Stimulated activated naive CD8-positive, alpha-beta T cell treated with anti-CD3 and anti-CD28 coated beads, Interleukin-15, amount 100 ng/mL, for 72 hours (primary cell): ENCODE results near the gene TNIK.

Source experiments
- ATAC-seq: fragments of 150-1000 bp; cut with Tn5 transposase; 2 replicates; pipeline ENCODE4 v1.10.0; 2021; ENCODE audit warnings: mild to moderate bottlenecking, moderate library complexity
- DNase-seq, 2 donors: peaks; one replicate each; pipeline ENCODE4 v3.0.0; 2021 to 2022
- H3K27ac Mint-ChIP-seq, 2 donors: one replicate each; pipeline ENCODE4 v1.8.0; 2022; ENCODE audit warnings: mild to moderate bottlenecking in 2 of 2, mixed read lengths in 2 of 2, moderate library complexity in 2 of 2
- H3K27me3 Mint-ChIP-seq: one replicate; pipeline ENCODE4 v1.8.0; 2022; ENCODE audit warnings: mixed read lengths
- H3K4me1 Mint-ChIP-seq: one replicate; pipeline ENCODE4 v1.8.0; 2022; ENCODE audit warnings: mild to moderate bottlenecking, mixed read lengths
- H3K4me3 Mint-ChIP-seq, 2 donors: one replicate each; pipeline ENCODE4 v1.8.0; 2022; ENCODE audit warnings: mild to moderate bottlenecking in 2 of 2, mixed read lengths in 2 of 2, moderate library complexity in 1 of 2
- H3K9me3 Mint-ChIP-seq, 2 donors: one replicate each; pipeline ENCODE4 v1.8.0; 2022; ENCODE audit warnings: mixed read lengths in 2 of 2

TNIK gene

GRCh38 chr3:171362575-171362974 is 97.6 kb downstream of the TNIK start:
- ATAC-seq (no peak), DNase-seq (no peak)
- Mint-ChIP-seq H3K4me3 (no peak overlapping the region), H3K9me3 (no peaks in the 10 kb centered on the region), H3K27me3 (no peaks in the 10 kb centered on the region), H3K4me1 (peaks cover 35% of the 10 kb centered on the region), H3K27ac (no peak overlapping the region)

GRCh38 chr3:171358881-171359198 is 101.4 kb downstream of the TNIK start:
- Mint-ChIP-seq H3K4me1 (peaks cover 63% of the 10 kb centered on the region), H3K9me3 (no peaks in the 10 kb centered on the region), H3K27ac (no peak overlapping the region), H3K4me3 (no peak overlapping the region), H3K27me3 (no peaks in the 10 kb centered on the region)
- DNase-seq, result no peak
- no peak for ATAC-seq

GRCh38 chr3:171358181-171358880 is 101.9 kb downstream of the TNIK start:
- ATAC-seq (no peak), DNase-seq (no peak)
- H3K4me1 Mint-ChIP-seq, result peaks cover 63% of the 10 kb centered on the region
- H3K9me3 Mint-ChIP-seq, result no peaks in the 10 kb centered on the region
- H3K27me3 Mint-ChIP-seq, result no peaks in the 10 kb centered on the region
- H3K27ac Mint-ChIP-seq, result no peak overlapping the region
- no peak overlapping the region for H3K4me3 Mint-ChIP-seq

GRCh38 chr3:171357721-171358120 is 102.5 kb downstream of the TNIK start:
- DNase-seq (no peak), ATAC-seq (no peak)
- Mint-ChIP-seq H3K27ac (no peak overlapping the region), H3K4me1 (peaks cover 57% of the 10 kb centered on the region), H3K4me3 (no peak overlapping the region), H3K9me3 (no peaks in the 10 kb centered on the region), H3K27me3 (no peaks in the 10 kb centered on the region)

- no peak overlapping the region for H3K27ac Mint-ChIP-seq
- DNase-seq, result no peak
- no peaks in the 10 kb centered on the region for H3K9me3 Mint-ChIP-seq
- no peak for ATAC-seq
- no peaks in the 10 kb centered on the region for H3K27me3 Mint-ChIP-seq
- H3K4me3 Mint-ChIP-seq, result no peak overlapping the region
- peaks cover 65% of the 10 kb centered on the region for H3K4me1 Mint-ChIP-seq
Measured at GRCh38 chr3:171356251-171356650, 104.0 kb downstream of the TNIK start.

- peaks cover 70% of the 10 kb centered on the region for H3K4me1 Mint-ChIP-seq
- no peak overlapping the region for H3K4me3 Mint-ChIP-seq
- no peak for DNase-seq
- no peaks in the 10 kb centered on the region for H3K9me3 Mint-ChIP-seq
- peak overlapping the region in 1 of 2 donors; percentile 69 for H3K27ac Mint-ChIP-seq
- no peak for ATAC-seq
- H3K27me3 Mint-ChIP-seq, result no peaks in the 10 kb centered on the region
Measured at GRCh38 chr3:171354706-171355582, 105.3 kb downstream of the TNIK start.

GRCh38 chr3:171354049-171354705 is 106.0 kb downstream of the TNIK start:
- peaks cover 73% of the 10 kb centered on the region for H3K4me1 Mint-ChIP-seq

GRCh38 chr3:171353423-171353822 is 106.8 kb downstream of the TNIK start:
- Mint-ChIP-seq H3K9me3 (no peaks in the 10 kb centered on the region), H3K27me3 (no peaks in the 10 kb centered on the region), H3K4me1 (peaks cover 69% of the 10 kb centered on the region), H3K4me3 (no peak overlapping the region), H3K27ac (no peak overlapping the region)
- DNase-seq (no peak), ATAC-seq (no peak)

More at GRCh38 chr3:171354049-171354705, 106.0 kb downstream of the TNIK start:
- ATAC-seq, result no peak
- no peaks in the 10 kb centered on the region for H3K9me3 Mint-ChIP-seq
- H3K27ac Mint-ChIP-seq, result no peak overlapping the region
- no peak overlapping the region for H3K4me3 Mint-ChIP-seq
- DNase-seq, result no peak
- H3K27me3 Mint-ChIP-seq, result no peaks in the 10 kb centered on the region

GRCh38 chr3:171352387-171352935 is 107.7 kb downstream of the TNIK start:
- ATAC-seq, result no peak
- no peak for DNase-seq
- no peak overlapping the region for H3K27ac Mint-ChIP-seq
- no peaks in the 10 kb centered on the region for H3K9me3 Mint-ChIP-seq
- H3K4me1 Mint-ChIP-seq, result peaks cover 66% of the 10 kb centered on the region
- H3K27me3 Mint-ChIP-seq, result no peaks in the 10 kb centered on the region
- no peak overlapping the region for H3K4me3 Mint-ChIP-seq

- Mint-ChIP-seq H3K27ac (peak overlapping the region in 1 of 2 donors; percentile 12), H3K27me3 (no peaks in the 10 kb centered on the region), H3K9me3 (no peaks in the 10 kb centered on the region), H3K4me3 (no peak overlapping the region), H3K4me1 (peaks cover 68% of the 10 kb centered on the region)
- ATAC-seq (peak; percentile 56), DNase-seq (no peak)
Measured at GRCh38 chr3:171351676-171352075, 108.5 kb downstream of the TNIK start.

- ATAC-seq (no peak), DNase-seq (no peak)
- Mint-ChIP-seq H3K4me1 (peaks cover 60% of the 10 kb centered on the region), H3K27ac (no peak overlapping the region), H3K27me3 (no peaks in the 10 kb centered on the region), H3K4me3 (no peak overlapping the region), H3K9me3 (peaks cover 0 to under 1% of the 10 kb centered on the region in 2 donors)
Measured at GRCh38 chr3:171350364-171350763, 109.8 kb downstream of the TNIK start.

- DNase-seq (no peak), ATAC-seq (no peak)
- H3K4me3 Mint-ChIP-seq, result no peak overlapping the region
- peaks cover 50% of the 10 kb centered on the region for H3K4me1 Mint-ChIP-seq
- H3K9me3 Mint-ChIP-seq, result peaks cover 0 to 10% of the 10 kb centered on the region in 2 donors
- H3K27ac Mint-ChIP-seq, result no peak overlapping the region
- no peaks in the 10 kb centered on the region for H3K27me3 Mint-ChIP-seq
Measured at GRCh38 chr3:171349392-171349791, 110.8 kb downstream of the TNIK start.

GRCh38 chr3:171348121-171348520 is 112.1 kb downstream of the TNIK start:
- no peak for ATAC-seq
- H3K9me3 Mint-ChIP-seq, result peaks cover 8 to 18% of the 10 kb centered on the region in 2 donors
- no peak for DNase-seq
- H3K4me3 Mint-ChIP-seq, result no peak overlapping the region
- H3K4me1 Mint-ChIP-seq, result peaks cover 51% of the 10 kb centered on the region
- no peaks in the 10 kb centered on the region for H3K27me3 Mint-ChIP-seq
- no peak overlapping the region for H3K27ac Mint-ChIP-seq

GRCh38 chr3:171347301-171348039 is 112.7 kb downstream of the TNIK start:
- peaks cover 51% of the 10 kb centered on the region for H3K4me1 Mint-ChIP-seq
- no peak for DNase-seq
- ATAC-seq, result peak; percentile 33
- H3K4me3 Mint-ChIP-seq, result peak overlapping the region in 1 of 2 donors; percentile 3
- H3K9me3 Mint-ChIP-seq, result peaks cover 13 to 24% of the 10 kb centered on the region in 2 donors
- no peaks in the 10 kb centered on the region for H3K27me3 Mint-ChIP-seq
- no peak overlapping the region for H3K27ac Mint-ChIP-seq
